Testis (tissue), 2 donors: Measurements from ENCODE around the gene TST.

Source experiments
- POLR2A ChIP-seq: fragments of 450-650 bp; IDR thresholded peaks from one replicate; pipeline ENCODE4 v1.6.1; 2017; ENCODE audit warnings: antibody characterized with exemption, mild to moderate bottlenecking, moderate library complexity
- TF ChIP-seq, protein P1 (sequence below), 3 experiments: fragments of 450-650 bp in 2 of 3; fragments of 200-600 bp in 1 of 3; sonication (generic) in 1 of 3; IDR thresholded peaks; one replicate each; pipeline ENCODE4 v1.5.1; 2016 to 2019; ENCODE audit warnings: antibody characterized with exemption in 3 of 3, mild to moderate bottlenecking in 2 of 3, moderate library complexity in 1 of 3

DNA sequence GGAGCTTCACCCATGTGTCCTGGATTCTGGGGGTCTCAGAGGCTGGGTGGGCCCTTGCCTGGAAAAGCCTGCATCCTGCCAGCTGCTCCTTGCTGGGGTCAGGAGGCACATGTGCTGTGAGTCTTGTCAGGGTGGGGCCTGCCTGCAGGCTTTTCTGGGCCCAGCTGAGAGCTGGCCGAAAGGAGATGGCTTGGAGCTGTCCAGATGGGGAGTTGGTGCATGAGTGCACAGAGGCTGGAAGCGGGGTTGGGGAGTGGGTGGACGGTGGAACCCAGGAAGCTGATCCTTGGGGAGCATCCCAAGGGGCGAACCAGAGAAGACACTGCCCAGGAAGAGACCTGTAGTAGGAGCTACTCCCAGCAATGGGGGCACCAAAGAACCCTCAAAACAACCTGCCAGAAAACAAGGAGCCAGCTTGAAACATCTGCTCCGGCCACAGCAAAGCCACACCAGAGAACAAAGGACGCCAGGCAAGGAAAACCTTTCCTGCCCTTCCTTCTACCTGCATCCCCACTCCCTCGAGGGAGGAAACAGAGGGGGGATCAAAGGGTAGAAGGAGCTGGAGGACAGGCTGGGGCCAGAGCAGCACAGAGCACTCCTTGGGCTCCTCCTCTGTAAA lies 24.1 kb upstream of the TST start:
- TF ChIP-seq POLR2A: no peak
- TF ChIP-seq, protein P1, sequence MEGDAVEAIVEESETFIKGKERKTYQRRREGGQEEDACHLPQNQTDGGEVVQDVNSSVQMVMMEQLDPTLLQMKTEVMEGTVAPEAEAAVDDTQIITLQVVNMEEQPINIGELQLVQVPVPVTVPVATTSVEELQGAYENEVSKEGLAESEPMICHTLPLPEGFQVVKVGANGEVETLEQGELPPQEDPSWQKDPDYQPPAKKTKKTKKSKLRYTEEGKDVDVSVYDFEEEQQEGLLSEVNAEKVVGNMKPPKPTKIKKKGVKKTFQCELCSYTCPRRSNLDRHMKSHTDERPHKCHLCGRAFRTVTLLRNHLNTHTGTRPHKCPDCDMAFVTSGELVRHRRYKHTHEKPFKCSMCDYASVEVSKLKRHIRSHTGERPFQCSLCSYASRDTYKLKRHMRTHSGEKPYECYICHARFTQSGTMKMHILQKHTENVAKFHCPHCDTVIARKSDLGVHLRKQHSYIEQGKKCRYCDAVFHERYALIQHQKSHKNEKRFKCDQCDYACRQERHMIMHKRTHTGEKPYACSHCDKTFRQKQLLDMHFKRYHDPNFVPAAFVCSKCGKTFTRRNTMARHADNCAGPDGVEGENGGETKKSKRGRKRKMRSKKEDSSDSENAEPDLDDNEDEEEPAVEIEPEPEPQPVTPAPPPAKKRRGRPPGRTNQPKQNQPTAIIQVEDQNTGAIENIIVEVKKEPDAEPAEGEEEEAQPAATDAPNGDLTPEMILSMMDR (IDR thresholded peaks at IDR 0.05): no peak
